MCF 10A (cell line): ENCODE results near the gene MYL2. TPM values are rescaled to one million over a fixed set of nuclear protein-coding genes. Genes with fewer than 3 reads are reported as not detected.

Experiments
- BruUV-seq: library from RNA; stranded (reverse); fragments of 400-500 nt; replicated peaks from 2 replicates; lab custom pipeline; 2021; lab: Mats Ljungman, UMichigan
- CTCF ChIA-PET: fragments of 300-600 bp; sonication (Branson Sonifier 250); formaldehyde crosslinking; extraction: SDS; loops from one replicate; lab custom pipeline; 2021; ENCODE audit warnings: antibody characterized with exemption, inconsistent platforms; lab: Yijun Ruan, JAX
- POLR2A ChIA-PET: fragments of 300-600, 350-650 bp; sonication (Branson Sonifier 250); formaldehyde crosslinking; extraction: SDS; loops from one replicate; lab custom pipeline; 2020; ENCODE audit warnings: antibody characterized with exemption, inconsistent platforms; lab: Yijun Ruan, JAX
- DNase-seq: peaks from one replicate; pipeline ENCODE4 v3.0.0-alpha.2; 2018; ENCODE audit not compliant: unreplicated experiment
- H3K27ac Mint-ChIP-seq: one replicate; pipeline ENCODE4 v1.8.0; 2022; ENCODE audit warnings: mild to moderate bottlenecking, low read depth, mixed read lengths; ENCODE audit not compliant: unreplicated experiment
- H3K27me3 Mint-ChIP-seq: one replicate; pipeline ENCODE4 v1.8.0; 2022; ENCODE audit warnings: mixed read lengths; ENCODE audit not compliant: insufficient read depth, unreplicated experiment
- H3K36me3 Mint-ChIP-seq: one replicate; pipeline ENCODE4 v1.8.0; 2022; ENCODE audit warnings: mild to moderate bottlenecking, moderate library complexity, mixed read lengths; ENCODE audit not compliant: insufficient read depth, unreplicated experiment
- H3K4me1 Mint-ChIP-seq: one replicate; pipeline ENCODE4 v1.8.0; 2022; ENCODE audit warnings: mixed read lengths; ENCODE audit not compliant: insufficient read depth, unreplicated experiment
- H3K4me3 Mint-ChIP-seq: one replicate; pipeline ENCODE4 v1.8.0; 2022; ENCODE audit warnings: mild to moderate bottlenecking, moderate library complexity, mixed read lengths; ENCODE audit not compliant: unreplicated experiment
- H3K9me3 Mint-ChIP-seq: one replicate; pipeline ENCODE4 v1.8.0; 2022; ENCODE audit warnings: mixed read lengths; ENCODE audit not compliant: unreplicated experiment
- intact Hi-C: fragments of 100-400 bp; cut with micrococcal nuclease; formaldehyde crosslinking; loops from 2 replicates; pipeline ENCODE4 v1.14.1; 2022
- total RNA-seq: library from RNA; stranded (reverse); gene quantifications from 2 replicates; pipeline ENCODE4 v1.2.3, GENCODE V29; 2022
- TF ChIP-seq, protein P1 (sequence below): fragments of 200-600 bp; IDR thresholded peaks from one replicate; pipeline ENCODE4 v1.8.0; 2022; ENCODE audit warnings: antibody characterized with exemption, mild to moderate bottlenecking; ENCODE audit not compliant: unreplicated experiment

The MYL2 gene
- total RNA-seq, 1 experiment from 2014 or later = not detected

DNA sequence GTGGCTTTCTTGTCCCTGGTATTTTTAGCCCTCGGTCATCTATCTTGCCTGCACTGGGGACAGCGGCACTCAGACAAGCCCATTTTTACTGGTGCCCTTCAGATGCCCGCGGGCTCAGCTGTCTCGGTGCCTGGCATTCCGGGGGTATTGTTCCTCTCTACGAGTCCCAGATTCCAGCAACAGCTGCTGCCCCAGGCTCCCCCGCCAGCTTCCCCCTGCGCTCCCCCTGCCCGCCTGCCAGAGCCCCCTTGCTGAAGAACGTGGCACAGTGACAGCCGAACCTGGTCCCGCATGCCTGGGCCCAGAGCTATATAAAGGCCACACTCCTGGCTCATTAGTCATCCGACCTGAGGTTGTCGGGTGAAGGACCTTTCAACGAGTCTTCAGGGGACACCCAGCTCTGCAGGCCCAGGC is 10.9 kb upstream of the MYL2 start:
- CTCF ChIA-PET = interaction anchor here (0.6 to 0.7 kb wide), 2 partner anchors 187 to 368 kb away, joined by 3 read pairs; no protein-coding TSS in a partner anchor
- POLR2A ChIA-PET = interaction anchor here (0.7 kb wide), 1 partner anchor 1468 kb away, joined by 3 read pairs; no protein-coding TSS in a partner anchor
- no peak for DNase-seq
- H3K4me1 Mint-ChIP-seq = peaks cover 17% of the 10 kb centered on the region
- TF ChIP-seq, protein P1, sequence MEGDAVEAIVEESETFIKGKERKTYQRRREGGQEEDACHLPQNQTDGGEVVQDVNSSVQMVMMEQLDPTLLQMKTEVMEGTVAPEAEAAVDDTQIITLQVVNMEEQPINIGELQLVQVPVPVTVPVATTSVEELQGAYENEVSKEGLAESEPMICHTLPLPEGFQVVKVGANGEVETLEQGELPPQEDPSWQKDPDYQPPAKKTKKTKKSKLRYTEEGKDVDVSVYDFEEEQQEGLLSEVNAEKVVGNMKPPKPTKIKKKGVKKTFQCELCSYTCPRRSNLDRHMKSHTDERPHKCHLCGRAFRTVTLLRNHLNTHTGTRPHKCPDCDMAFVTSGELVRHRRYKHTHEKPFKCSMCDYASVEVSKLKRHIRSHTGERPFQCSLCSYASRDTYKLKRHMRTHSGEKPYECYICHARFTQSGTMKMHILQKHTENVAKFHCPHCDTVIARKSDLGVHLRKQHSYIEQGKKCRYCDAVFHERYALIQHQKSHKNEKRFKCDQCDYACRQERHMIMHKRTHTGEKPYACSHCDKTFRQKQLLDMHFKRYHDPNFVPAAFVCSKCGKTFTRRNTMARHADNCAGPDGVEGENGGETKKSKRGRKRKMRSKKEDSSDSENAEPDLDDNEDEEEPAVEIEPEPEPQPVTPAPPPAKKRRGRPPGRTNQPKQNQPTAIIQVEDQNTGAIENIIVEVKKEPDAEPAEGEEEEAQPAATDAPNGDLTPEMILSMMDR = no peak
- intact Hi-C loops = loop anchor here (10.0 kb wide), 1 partner anchor 243 kb away; no protein-coding TSS in a partner anchor
- H3K36me3 Mint-ChIP-seq = no peaks in the 10 kb centered on the region
- H3K27ac Mint-ChIP-seq = no peak overlapping the region
- no TSS peak for BruUV-seq
- H3K27me3 Mint-ChIP-seq = no peaks in the 10 kb centered on the region
- H3K4me3 Mint-ChIP-seq = no peak overlapping the region
- H3K9me3 Mint-ChIP-seq = no peaks in the 10 kb centered on the region

DNA sequence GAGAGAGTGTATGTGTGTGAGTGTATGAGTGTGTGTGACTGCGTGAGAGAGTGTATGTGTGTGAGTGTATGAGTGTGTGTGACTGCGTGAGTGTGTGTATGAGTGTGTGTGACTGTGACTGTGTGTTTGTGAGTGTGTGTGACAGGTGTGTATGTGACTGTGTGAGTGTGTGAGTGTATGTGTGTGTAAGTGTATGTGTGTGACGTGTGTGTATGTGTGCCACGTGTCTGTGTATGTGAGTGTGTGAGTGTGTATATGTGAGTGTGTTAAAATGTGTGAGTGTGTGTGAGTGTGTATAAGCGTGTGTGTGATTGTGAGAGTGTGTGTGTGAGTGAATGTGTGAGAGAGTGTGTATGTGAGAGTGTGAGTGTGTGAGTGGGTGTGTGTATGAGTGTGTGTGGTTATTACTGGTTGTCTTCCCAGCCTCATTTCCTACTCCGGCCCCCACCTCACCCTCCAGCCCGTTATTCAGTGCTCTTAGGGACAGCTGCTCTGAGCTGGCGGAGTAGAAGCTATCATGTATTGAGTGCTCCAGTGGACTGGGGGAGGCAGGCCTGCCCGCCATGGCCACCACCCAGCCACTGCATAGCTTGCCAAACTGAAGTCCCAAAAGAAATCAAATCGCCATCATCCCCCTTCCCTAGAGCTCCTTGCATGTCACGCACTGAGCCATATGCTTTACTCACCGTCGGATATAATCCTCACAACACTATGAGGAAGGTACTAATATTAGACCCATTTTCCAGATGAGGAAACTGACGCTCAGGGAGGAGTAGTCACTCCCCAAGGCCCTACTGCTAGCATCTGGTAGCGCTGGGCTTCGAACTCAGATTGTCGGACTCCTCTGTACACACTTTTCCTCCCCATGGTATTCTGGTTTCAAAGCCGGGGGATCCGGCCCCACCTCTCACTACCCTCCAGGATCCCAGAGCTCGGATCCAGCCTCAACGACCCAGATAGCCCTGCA is 10.3 kb upstream of the MYL2 start:
- BruUV-seq = no TSS peak
- Mint-ChIP-seq H3K36me3 (no peaks in the 10 kb centered on the region), H3K9me3 (no peaks in the 10 kb centered on the region), H3K27me3 (no peaks in the 10 kb centered on the region), H3K27ac (no peak overlapping the region), H3K4me1 (peaks cover 17% of the 10 kb centered on the region), H3K4me3 (no peak overlapping the region)
- DNase-seq = no peak
- POLR2A ChIA-PET = interaction anchor here (0.7 kb wide), 1 partner anchor 1468 kb away, joined by 3 read pairs; no protein-coding TSS in a partner anchor
- CTCF ChIA-PET = interaction anchor here (0.6 to 1.9 kb wide), 4 partner anchors 186 to 369 kb away, joined by 3 to 5 read pairs (median 3); no protein-coding TSS in a partner anchor
- intact Hi-C loops = loop anchor here (10.0 kb wide), 1 partner anchor 244 kb away; no protein-coding TSS in a partner anchor
- TF ChIP-seq, protein P1 = no peak

DNA sequence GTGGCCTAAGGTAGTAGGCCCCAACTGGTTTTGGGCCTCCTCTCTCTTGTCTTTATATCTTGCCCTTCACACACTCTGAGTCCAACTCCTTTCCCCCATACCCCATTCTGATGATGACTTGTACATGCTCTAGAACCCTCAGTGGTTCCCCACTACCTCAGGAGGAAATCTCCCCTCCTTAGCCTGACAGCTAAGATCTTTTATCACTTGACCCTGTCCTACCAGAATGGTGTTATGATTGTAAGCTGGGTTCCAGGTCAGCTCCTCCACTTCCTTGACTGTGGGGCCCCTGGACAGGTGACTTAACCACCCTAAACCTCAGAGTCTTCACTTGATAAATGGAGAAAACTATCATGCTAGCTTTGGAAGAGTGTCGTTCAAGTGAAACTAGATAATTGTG is 9.4 kb upstream of the MYL2 start:
- no TSS peak for BruUV-seq
- CTCF ChIA-PET = interaction anchor here (0.5 to 1.9 kb wide), 2 partner anchors 21 to 369 kb away, joined by 3 to 5 read pairs; no protein-coding TSS in a partner anchor
- no peak overlapping the region for H3K4me3 Mint-ChIP-seq
- no peaks in the 10 kb centered on the region for H3K9me3 Mint-ChIP-seq
- DNase-seq = no peak
- POLR2A ChIA-PET = no interaction called here
- H3K27me3 Mint-ChIP-seq = no peaks in the 10 kb centered on the region
- no peak overlapping the region for H3K27ac Mint-ChIP-seq
- intact Hi-C loops = loop anchor here (10.0 kb wide), 1 partner anchor 245 kb away; no protein-coding TSS in a partner anchor
- no peaks in the 10 kb centered on the region for H3K36me3 Mint-ChIP-seq
- TF ChIP-seq, protein P1 = no peak
- H3K4me1 Mint-ChIP-seq = peaks cover 13% of the 10 kb centered on the region

DNA sequence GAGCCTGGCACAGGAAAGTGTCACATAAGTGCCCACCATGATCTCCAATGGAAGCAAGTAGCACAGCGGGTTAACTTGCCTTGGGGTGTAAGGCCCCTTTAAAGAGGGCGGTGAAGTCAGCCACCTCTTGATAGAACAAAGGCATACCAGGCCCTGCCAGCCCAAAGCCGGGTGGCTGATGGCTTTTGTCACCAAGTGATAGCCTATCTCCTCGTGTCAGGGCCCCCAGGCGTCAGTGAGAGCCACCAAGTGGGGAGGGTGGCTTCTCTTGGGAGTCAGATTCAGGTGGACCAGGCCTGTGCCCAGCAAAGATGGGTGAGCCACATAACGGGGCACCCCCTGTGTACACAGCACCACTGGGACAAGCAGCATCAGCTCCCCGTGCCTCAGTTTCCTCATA is 8.3 kb upstream of the MYL2 start:
- TF ChIP-seq, protein P1 = no peak
- no peaks in the 10 kb centered on the region for H3K9me3 Mint-ChIP-seq
- POLR2A ChIA-PET = no interaction called here
- no peaks in the 10 kb centered on the region for H3K36me3 Mint-ChIP-seq
- H3K27ac Mint-ChIP-seq = no peak overlapping the region
- DNase-seq = no peak
- CTCF ChIA-PET = interaction anchor here (0.7 to 1.9 kb wide), 3 partner anchors 8 to 456 kb away, joined by 3 to 8 read pairs (median 5); no protein-coding TSS in a partner anchor
- H3K4me1 Mint-ChIP-seq = peaks cover 5% of the 10 kb centered on the region
- H3K27me3 Mint-ChIP-seq = no peaks in the 10 kb centered on the region
- intact Hi-C loops = no loop called here
- H3K4me3 Mint-ChIP-seq = no peak overlapping the region
- BruUV-seq = no TSS peak
